ENCODE measurements around the gene AMFR. TPM values are rescaled to one million over a fixed set of nuclear protein-coding genes. Genes with fewer than 3 reads are reported as not detected.

AMFR gene
- total and polyA plus RNA-seq, 2 of the 8 experiments (the other 6 are each of a cell fraction or from before 2014, with no cell fraction given) = 18.6 to 21.7 TPM

DNA sequence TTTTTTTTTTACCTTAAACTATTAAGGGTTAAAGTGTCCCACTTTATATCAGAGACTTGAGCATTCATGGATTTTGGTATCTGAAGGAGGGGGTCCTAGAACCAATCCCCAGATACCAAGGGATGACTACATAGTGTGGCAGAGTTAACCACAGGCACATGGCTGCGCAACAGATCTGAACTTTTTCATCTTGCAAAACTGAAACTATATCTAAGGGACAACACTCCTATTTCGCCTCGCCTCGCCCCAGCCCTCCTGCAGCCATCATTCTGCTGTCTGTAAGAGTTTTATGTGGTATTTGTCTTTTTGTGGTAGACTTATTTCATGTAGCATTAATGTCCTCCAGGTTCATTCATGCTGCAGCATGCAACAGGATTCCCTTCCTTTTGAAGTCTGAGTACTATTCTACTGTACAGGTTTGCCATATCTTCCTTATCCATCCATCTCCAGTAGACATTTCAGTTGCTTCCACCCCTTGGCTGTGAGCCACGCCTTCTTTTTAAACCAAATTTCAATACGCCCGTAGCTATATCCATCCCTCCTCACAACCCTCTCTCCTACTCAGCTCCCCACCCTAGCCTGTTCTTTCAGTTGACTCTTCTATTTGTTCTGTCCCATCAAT, 53.2 kb downstream of the AMFR start:
- H3K23me2 ChIP-seq (ENCODE audit: low read depth, low read length) = no peaks in the 10 kb centered on the region
- no peak overlapping the region for H3K27ac ChIP-seq (ENCODE audit: low read depth, low read length)
- CTCF ChIA-PET (ENCODE audit: partially characterized antibody) = interaction anchor here (1.5 kb wide), 1 partner anchor 23 kb away, joined by 5 read pairs; no protein-coding TSS in a partner anchor
- H3K18ac ChIP-seq (ENCODE audit: extremely low read depth, low read length) = no peak overlapping the region
- H3K36me3 ChIP-seq (ENCODE audit: control insufficient read depth in 2 of 4, insufficient read depth in 4 of 4, low read length in 3 of 4) = no peaks in the 10 kb centered on the region
- DNase-seq (ENCODE audit: low read depth in 1 of 2, low spot score in 2 of 2) (no peak), FAIRE-seq (no peak)
- no peak overlapping the region for H3K4me3 ChIP-seq (ENCODE audit: extremely low read depth in 1 of 4, insufficient read depth in 2 of 4, low read depth in 3 of 4, low read length in 4 of 4)
- H3K4me1 ChIP-seq (replicated peaks in 1 of 4; ENCODE audit: control insufficient read depth in 3 of 4, insufficient read depth in 4 of 4, low read length in 3 of 4) = no peaks in the 10 kb centered on the region
- no peak overlapping the region for H3K56ac ChIP-seq (replicated peaks; ENCODE audit: insufficient read length, low read depth, low read length)
- no peak overlapping the region for H2BK15ac ChIP-seq (ENCODE audit: low read length)
- no peaks in the 10 kb centered on the region for H3K27me3 ChIP-seq (replicated peaks in 1 of 4; ENCODE audit: control insufficient read depth in 3 of 4, extremely low read depth in 1 of 4, insufficient read depth in 3 of 4, low read length in 3 of 4)
- no peak overlapping the region for H3K23ac ChIP-seq (ENCODE audit: insufficient read length)
- POLR2A ChIA-PET (ENCODE audit: partially characterized antibody) = no interaction called here
- no peak overlapping the region for H2BK12ac ChIP-seq (ENCODE audit: low read depth, low read length)
- H4K5ac ChIP-seq (ENCODE audit: insufficient read length, low read depth, low read length) = no peak overlapping the region
- WGBS, 2 experiments (ENCODE audit: extremely low coverage in 1 of 2, insufficient coverage in 1 of 2, insufficient read length in 1 of 2, insufficient replicate concordance in 2 of 2, low coverage in 1 of 2, low lambda C conversion rate in 2 of 2, missing lambda C conversion rate in 1 of 2) = 94 to 100% methylated on average over 2 to 7 of the region's 7 CpGs
- no peak overlapping the region for H3K14ac ChIP-seq (ENCODE audit: insufficient read length)
- no peaks in the 10 kb centered on the region for H3K79me1 ChIP-seq (ENCODE audit: low read depth, low read length)
- H3K4me2 ChIP-seq (ENCODE audit: insufficient read depth in 1 of 2, low read depth in 2 of 2, low read length in 2 of 2) = no peak overlapping the region
- no peak overlapping the region for H4K91ac ChIP-seq (replicated peaks; ENCODE audit: insufficient read length, low read length)
- H4K8ac ChIP-seq (ENCODE audit: extremely low read depth, insufficient read depth, low read length) = no peak overlapping the region
- H3K79me2 ChIP-seq (ENCODE audit: control insufficient read depth in 1 of 2, insufficient read depth in 2 of 2, low read length in 2 of 2) = no peaks in the 10 kb centered on the region
- H3K9me3 ChIP-seq (ENCODE audit: insufficient read depth in 2 of 2, low read depth in 1 of 2, low read length in 1 of 2) = no peaks in the 10 kb centered on the region
- H3K9ac ChIP-seq (replicated peaks in 1 of 4; ENCODE audit: extremely low read depth in 1 of 4, low read depth in 3 of 4, low read length in 3 of 4) = no peak overlapping the region
- no peak overlapping the region for H2BK20ac ChIP-seq (ENCODE audit: low read length)
- no peak overlapping the region for H3K4ac ChIP-seq (replicated peaks; ENCODE audit: insufficient read length, low read depth, low read length)
- H4K20me1 ChIP-seq (replicated peaks in 1 of 2; ENCODE audit: control insufficient read depth in 1 of 2, insufficient read depth in 2 of 2, low read length in 2 of 2) = no peaks in the 10 kb centered on the region
- H2AFZ ChIP-seq (ENCODE audit: low read length) = no peak overlapping the region
- H2AK5ac ChIP-seq (ENCODE audit: low read depth, low read length) = no peak overlapping the region
- no peak overlapping the region for H2BK120ac ChIP-seq (replicated peaks; ENCODE audit: low read depth, low read length)
- no peak overlapping the region for H2BK5ac ChIP-seq (ENCODE audit: low read depth, low read length)
- TF ChIP-seq SP1 (IDR thresholded peaks at IDR 0.05; ENCODE audit: low read depth, low read length) (no peak), SP4 (IDR thresholded peaks at IDR 0.05; ENCODE audit: low read length) (no peak), EGR1 (IDR thresholded peaks at IDR 0.05; ENCODE audit: borderline replicate concordance, low read depth, low read length) (no peak), SIX5 (IDR thresholded peaks at IDR 0.05; ENCODE audit: low read depth, low read length) (no peak), HDAC2 (IDR thresholded peaks at IDR 0.05; ENCODE audit: borderline replicate concordance in 1 of 2, low read depth in 2 of 2, low read length in 2 of 2) (no peak)
- TF ChIP-seq, protein P1, sequence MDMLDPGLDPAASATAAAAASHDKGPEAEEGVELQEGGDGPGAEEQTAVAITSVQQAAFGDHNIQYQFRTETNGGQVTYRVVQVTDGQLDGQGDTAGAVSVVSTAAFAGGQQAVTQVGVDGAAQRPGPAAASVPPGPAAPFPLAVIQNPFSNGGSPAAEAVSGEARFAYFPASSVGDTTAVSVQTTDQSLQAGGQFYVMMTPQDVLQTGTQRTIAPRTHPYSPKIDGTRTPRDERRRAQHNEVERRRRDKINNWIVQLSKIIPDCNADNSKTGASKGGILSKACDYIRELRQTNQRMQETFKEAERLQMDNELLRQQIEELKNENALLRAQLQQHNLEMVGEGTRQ (IDR thresholded peaks at IDR 0.05; ENCODE audit: low read length) = no peak
